ENCODE data around the gene HNRNPF. TPM values are rescaled to one million over a fixed set of nuclear protein-coding genes. Genes with fewer than 3 reads are reported as not detected.

Gene HNRNPF
- total RNA-seq, 1 donor from 2014 or later, result 351 TPM

- DNase-seq (ENCODE audit: low read depth), result peak; percentile 76
- Histone ChIP-seq H3K36me3 (ENCODE audit: control insufficient read depth, insufficient read depth, low read length) (no peaks in the 10 kb centered on the region), H3K4me3 (ENCODE audit: low read depth, low read length) (no peak overlapping the region), H3K27me3 (ENCODE audit: control insufficient read depth, insufficient read depth, low read length) (no peaks in the 10 kb centered on the region)
- peak; percentile 92 for FAIRE-seq
- TF ChIP-seq CTCF (IDR thresholded peaks at IDR 0.05; ENCODE audit: insufficient read depth, low read length, severe bottlenecking), result peak; percentile 98
These were observed 60.3 kb downstream of the HNRNPF start for GRCh38 chr10:43348511-43349312.

- H3K4me3 ChIP-seq (ENCODE audit: low read depth, low read length), result no peak overlapping the region
- DNase-seq (ENCODE audit: low read depth) (peak; percentile 30), FAIRE-seq (no peak)
- TF ChIP-seq CTCF (IDR thresholded peaks at IDR 0.05; ENCODE audit: insufficient read depth, low read length, severe bottlenecking), result no peak
- no peaks in the 10 kb centered on the region for H3K27me3 ChIP-seq (ENCODE audit: control insufficient read depth, insufficient read depth, low read length)
- H3K36me3 ChIP-seq (ENCODE audit: control insufficient read depth, insufficient read depth, low read length), result no peaks in the 10 kb centered on the region
These were observed 61.0 kb downstream of the HNRNPF start for GRCh38 chr10:43347997-43348396.

GRCh38 chr10:43344051-43344450 lies 64.9 kb downstream of the HNRNPF start:
- FAIRE-seq (no peak), DNase-seq (ENCODE audit: low read depth) (no peak)
- H3K27me3 ChIP-seq (ENCODE audit: control insufficient read depth, insufficient read depth, low read length), result no peaks in the 10 kb centered on the region
- no peaks in the 10 kb centered on the region for H3K36me3 ChIP-seq (ENCODE audit: control insufficient read depth, insufficient read depth, low read length)
- no peak for TF ChIP-seq CTCF (IDR thresholded peaks at IDR 0.05; ENCODE audit: insufficient read depth, low read length, severe bottlenecking)
- H3K4me3 ChIP-seq (ENCODE audit: low read depth, low read length), result no peak overlapping the region

- FAIRE-seq (no peak), DNase-seq (ENCODE audit: low read depth) (no peak)
- no peak for TF ChIP-seq CTCF (IDR thresholded peaks at IDR 0.05; ENCODE audit: insufficient read depth, low read length, severe bottlenecking)
- no peaks in the 10 kb centered on the region for H3K27me3 ChIP-seq (ENCODE audit: control insufficient read depth, insufficient read depth, low read length)
- no peak overlapping the region for H3K4me3 ChIP-seq (ENCODE audit: low read depth, low read length)
- H3K36me3 ChIP-seq (ENCODE audit: control insufficient read depth, insufficient read depth, low read length), result no peaks in the 10 kb centered on the region
These were observed 65.9 kb downstream of the HNRNPF start for GRCh38 chr10:43343126-43343525.

GRCh38 chr10:43342279-43343125 lies 66.5 kb downstream of the HNRNPF start:
- no peak for DNase-seq (ENCODE audit: low read depth)
- H3K36me3 ChIP-seq (ENCODE audit: control insufficient read depth, insufficient read depth, low read length), result no peaks in the 10 kb centered on the region
- no peaks in the 10 kb centered on the region for H3K27me3 ChIP-seq (ENCODE audit: control insufficient read depth, insufficient read depth, low read length)
- no peak for FAIRE-seq
- no peak for TF ChIP-seq CTCF (IDR thresholded peaks at IDR 0.05; ENCODE audit: insufficient read depth, low read length, severe bottlenecking)
- no peak overlapping the region for H3K4me3 ChIP-seq (ENCODE audit: low read depth, low read length)

Measured in bronchial epithelial cell (primary cell).